ENCODE measurements around the gene PDGFRA.

Gene PDGFRA

DNA sequence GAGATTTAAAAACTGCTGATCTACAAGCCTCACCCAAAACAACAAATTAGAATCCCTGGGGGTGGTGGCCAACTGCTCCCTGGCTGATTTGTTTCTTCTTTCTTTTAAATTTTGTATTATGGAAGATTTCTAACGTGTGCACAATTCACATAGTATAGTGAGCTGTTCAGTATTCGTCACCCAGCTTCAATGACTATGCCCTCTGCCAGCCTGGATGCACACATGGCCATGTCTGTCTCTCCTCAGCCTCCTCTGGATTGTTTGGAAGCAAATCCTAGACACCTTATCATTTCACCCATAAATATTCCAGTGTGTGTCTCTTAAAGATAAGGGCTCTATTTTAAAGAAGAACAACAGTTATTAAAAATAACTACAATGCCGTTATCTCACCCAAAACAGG, 61.9 kb downstream of the PDGFRA start:
- Histone ChIP-seq H3K9me3 (replicated peaks; ENCODE audit: insufficient read depth, low read length) (no peaks in the 10 kb centered on the region), H3K9me2 (replicated peaks; ENCODE audit: insufficient read depth, low read length) (no peaks in the 10 kb centered on the region), H3K9ac (ENCODE audit: low read length) (no peak overlapping the region), H3K4me1 (ENCODE audit: low read length) (no peaks in the 10 kb centered on the region), H2AFZ (ENCODE audit: low read length) (no peak overlapping the region), H3K27me3 (replicated peaks; ENCODE audit: insufficient read depth, low read length) (no peaks in the 10 kb centered on the region), H3K4me2 (ENCODE audit: low read depth, low read length) (no peak overlapping the region), H3K36me3 (replicated peaks; ENCODE audit: insufficient read depth, low read length) (no peaks in the 10 kb centered on the region), H3K79me2 (ENCODE audit: low read length) (no peaks in the 10 kb centered on the region), H3K4me3 (ENCODE audit: low read length) (no peak overlapping the region), H4K20me1 (ENCODE audit: insufficient read depth, low read length) (no peaks in the 10 kb centered on the region), H3K27ac (ENCODE audit: low read length) (no peak overlapping the region), H3F3A (ENCODE audit: insufficient read depth, low read length) (no peaks in the 10 kb centered on the region)
- TF ChIP-seq EZH2 (optimal IDR thresholded peaks at IDR 0.05; ENCODE audit: low read depth, low read length), result no peak
- TF ChIP-seq, protein P1, sequence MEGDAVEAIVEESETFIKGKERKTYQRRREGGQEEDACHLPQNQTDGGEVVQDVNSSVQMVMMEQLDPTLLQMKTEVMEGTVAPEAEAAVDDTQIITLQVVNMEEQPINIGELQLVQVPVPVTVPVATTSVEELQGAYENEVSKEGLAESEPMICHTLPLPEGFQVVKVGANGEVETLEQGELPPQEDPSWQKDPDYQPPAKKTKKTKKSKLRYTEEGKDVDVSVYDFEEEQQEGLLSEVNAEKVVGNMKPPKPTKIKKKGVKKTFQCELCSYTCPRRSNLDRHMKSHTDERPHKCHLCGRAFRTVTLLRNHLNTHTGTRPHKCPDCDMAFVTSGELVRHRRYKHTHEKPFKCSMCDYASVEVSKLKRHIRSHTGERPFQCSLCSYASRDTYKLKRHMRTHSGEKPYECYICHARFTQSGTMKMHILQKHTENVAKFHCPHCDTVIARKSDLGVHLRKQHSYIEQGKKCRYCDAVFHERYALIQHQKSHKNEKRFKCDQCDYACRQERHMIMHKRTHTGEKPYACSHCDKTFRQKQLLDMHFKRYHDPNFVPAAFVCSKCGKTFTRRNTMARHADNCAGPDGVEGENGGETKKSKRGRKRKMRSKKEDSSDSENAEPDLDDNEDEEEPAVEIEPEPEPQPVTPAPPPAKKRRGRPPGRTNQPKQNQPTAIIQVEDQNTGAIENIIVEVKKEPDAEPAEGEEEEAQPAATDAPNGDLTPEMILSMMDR (IDR thresholded peaks at IDR 0.05; ENCODE audit: low read length), result no peak
- TF ChIP-seq EZH2phosphoT487 (IDR thresholded peaks at IDR 0.05; ENCODE audit: low read length), result no peak
- no peak for DNase-seq

DNA sequence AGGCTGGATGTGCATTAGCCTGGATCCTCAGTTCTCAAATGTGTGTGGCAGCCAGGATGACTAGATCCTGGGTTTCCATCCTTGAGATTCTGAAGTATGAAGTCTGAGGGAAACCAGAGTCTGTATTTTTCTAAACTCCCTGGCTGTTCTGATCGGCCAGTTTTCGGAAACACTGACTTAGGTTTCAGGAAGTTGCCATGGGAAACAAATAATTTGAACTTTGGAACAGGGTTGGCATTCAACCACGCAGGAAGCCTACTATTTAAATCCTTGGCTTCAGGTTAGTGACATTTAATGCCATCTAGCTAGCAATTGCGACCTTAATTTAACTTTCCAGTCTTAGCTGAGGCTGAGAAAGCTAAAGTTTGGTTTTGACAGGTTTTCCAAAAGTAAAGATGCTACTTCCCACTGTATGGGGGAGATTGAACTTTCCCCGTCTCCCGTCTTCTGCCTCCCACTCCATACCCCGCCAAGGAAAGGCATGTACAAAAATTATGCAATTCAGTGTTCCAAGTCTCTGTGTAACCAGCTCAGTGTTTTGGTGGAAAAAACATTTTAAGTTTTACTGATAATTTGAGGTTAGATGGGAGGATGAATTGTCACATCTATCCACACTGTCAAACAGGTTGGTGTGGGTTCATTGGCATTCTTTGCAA, 67.6 kb downstream of the PDGFRA start:
- Histone ChIP-seq H2AFZ (ENCODE audit: low read length) (no peak overlapping the region), H3F3A (ENCODE audit: insufficient read depth, low read length) (no peaks in the 10 kb centered on the region)
- DNase-seq, result no peak

DNA sequence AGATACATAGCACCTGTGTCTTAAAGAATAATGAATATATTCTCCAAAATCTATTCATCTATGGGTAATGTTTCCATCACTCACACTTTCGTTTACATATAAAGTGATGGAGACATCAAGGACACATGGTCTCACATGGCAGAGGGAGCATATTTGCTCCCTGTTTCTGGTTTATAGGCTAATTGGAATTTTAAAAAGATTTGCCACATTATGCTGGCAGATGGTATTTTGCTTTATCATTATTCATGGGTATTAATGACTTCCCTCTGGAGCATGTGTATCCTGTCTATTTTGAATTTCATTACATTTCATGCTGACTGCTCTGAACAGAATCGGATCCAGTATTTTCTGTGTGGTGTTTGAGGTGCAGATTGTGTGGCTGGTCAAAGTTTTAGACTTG, 79.0 kb downstream of the PDGFRA start:
- H4K20me1 ChIP-seq (ENCODE audit: insufficient read depth, low read length), result no peaks in the 10 kb centered on the region
- H2AFZ ChIP-seq (ENCODE audit: low read length), result no peak overlapping the region
- H3F3A ChIP-seq (ENCODE audit: insufficient read depth, low read length), result no peaks in the 10 kb centered on the region
- no peak overlapping the region for H3K4me3 ChIP-seq (ENCODE audit: low read length)
- H3K79me2 ChIP-seq (ENCODE audit: low read length), result no peaks in the 10 kb centered on the region
- no peaks in the 10 kb centered on the region for H3K4me1 ChIP-seq (ENCODE audit: low read length)
- H3K4me2 ChIP-seq (ENCODE audit: low read depth, low read length), result no peak overlapping the region
- no peak overlapping the region for H3K27ac ChIP-seq (ENCODE audit: low read length)
- no peaks in the 10 kb centered on the region for H3K9me2 ChIP-seq (replicated peaks; ENCODE audit: insufficient read depth, low read length)
- H3K27me3 ChIP-seq (replicated peaks; ENCODE audit: insufficient read depth, low read length), result no peaks in the 10 kb centered on the region
- no peaks in the 10 kb centered on the region for H3K9me3 ChIP-seq (replicated peaks; ENCODE audit: insufficient read depth, low read length)
- H3K36me3 ChIP-seq (replicated peaks; ENCODE audit: insufficient read depth, low read length), result no peaks in the 10 kb centered on the region
- TF ChIP-seq EZH2phosphoT487 (IDR thresholded peaks at IDR 0.05; ENCODE audit: low read length) (no peak), EZH2 (optimal IDR thresholded peaks at IDR 0.05; ENCODE audit: low read depth, low read length) (no peak)
- TF ChIP-seq, protein P1 (IDR thresholded peaks at IDR 0.05; ENCODE audit: low read length), result no peak
- no peak for DNase-seq
- H3K9ac ChIP-seq (ENCODE audit: low read length), result no peak overlapping the region

More for the DNA sequence above, 67.6 kb downstream of the PDGFRA start:
- no peaks in the 10 kb centered on the region for H3K27me3 ChIP-seq (replicated peaks; ENCODE audit: insufficient read depth, low read length)
- TF ChIP-seq EZH2phosphoT487 (IDR thresholded peaks at IDR 0.05; ENCODE audit: low read length) (no peak), EZH2 (optimal IDR thresholded peaks at IDR 0.05; ENCODE audit: low read depth, low read length) (no peak)
- TF ChIP-seq, protein P1 (IDR thresholded peaks at IDR 0.05; ENCODE audit: low read length), result no peak
- no peaks in the 10 kb centered on the region; the same call in 1 of the 2 replicates for H3K9me3 ChIP-seq (replicated peaks; ENCODE audit: insufficient read depth, low read length)
- no peaks in the 10 kb centered on the region for H3K9me2 ChIP-seq (replicated peaks; ENCODE audit: insufficient read depth, low read length)
- no peaks in the 10 kb centered on the region for H3K36me3 ChIP-seq (replicated peaks; ENCODE audit: insufficient read depth, low read length)
- H4K20me1 ChIP-seq (ENCODE audit: insufficient read depth, low read length), result no peaks in the 10 kb centered on the region
- no peak overlapping the region for H3K27ac ChIP-seq (ENCODE audit: low read length)
- no peaks in the 10 kb centered on the region for H3K79me2 ChIP-seq (ENCODE audit: low read length)
- no peak overlapping the region for H3K4me3 ChIP-seq (ENCODE audit: low read length)
- no peak overlapping the region for H3K9ac ChIP-seq (ENCODE audit: low read length)
- no peaks in the 10 kb centered on the region for H3K4me1 ChIP-seq (ENCODE audit: low read length)
- no peak overlapping the region for H3K4me2 ChIP-seq (ENCODE audit: low read depth, low read length)

All from MM.1S (cell line).